SK-N-SH (cell line): ENCODE results near the gene PIGZ.

Source experiments
- CTCF ChIP-seq: fragments of 200-600 bp; sonication (generic); IDR thresholded peaks from 2 replicates; pipeline ENCODE4 v1.6.1; 2017; ENCODE audit warnings: antibody characterized with exemption, mild to moderate bottlenecking, moderate library complexity
- EP300 ChIP-seq, 2 experiments: IDR thresholded peaks; 2 replicates each; pipeline versions ENCODE4 v1.4.0 to v1.6.1; 2012; ENCODE audit warnings: borderline replicate concordance in 1 of 2, low read depth in 1 of 2, low read length in 1 of 2
- EZH2phosphoT487 ChIP-seq: fragments of 200-600 bp; sonication (generic); IDR thresholded peaks from 2 replicates; pipeline ENCODE4 v1.6.1; 2017; ENCODE audit warnings: low read depth, mixed run types, mild to moderate bottlenecking, antibody characterized with exemption, moderate library complexity, borderline replicate concordance
- FOXJ3 ChIP-seq: sonication (generic); formaldehyde crosslinking; IDR thresholded peaks from 2 replicates; pipeline ENCODE4 v1.5.1; 2020; ENCODE audit warnings: mild to moderate bottlenecking, missing genetic modification reagents
- GABPA ChIP-seq: IDR thresholded peaks from 2 replicates; pipeline ENCODE4 v1.4.0; 2012; ENCODE audit warnings: low read depth, mild to moderate bottlenecking
- GATA2 ChIP-seq: sonication (generic); formaldehyde crosslinking; IDR thresholded peaks from 2 replicates; pipeline ENCODE4 v1.5.0; 2020; ENCODE audit warnings: mild to moderate bottlenecking, missing genetic modification reagents
- JUND ChIP-seq: IDR thresholded peaks from 2 replicates; pipeline ENCODE4 v1.4.0; 2012
- NRF1 ChIP-seq: IDR thresholded peaks from 2 replicates; pipeline ENCODE4 v1.6.1; 2012; ENCODE audit warnings: low read depth, mild to moderate bottlenecking, low read length
- PBX3 ChIP-seq: IDR thresholded peaks from 2 replicates; pipeline ENCODE4; 2012
- RAD21 ChIP-seq: IDR thresholded peaks from 2 replicates; pipeline ENCODE4 v1.6.1; 2012; ENCODE audit warnings: mild to moderate bottlenecking, low read length
- RCOR1 ChIP-seq: fragments of 150-350 bp; IDR thresholded peaks from 2 replicates; pipeline ENCODE4 v1.6.1; 2017; ENCODE audit warnings: antibody characterized with exemption, low read length
- REST ChIP-seq: IDR thresholded peaks from 2 replicates; pipeline ENCODE4 v1.6.1; 2012; ENCODE audit warnings: mild to moderate bottlenecking, low read depth, low read length, moderate library complexity
- SMC3 ChIP-seq: IDR thresholded peaks from 2 replicates; pipeline ENCODE4 v1.6.1; 2012; ENCODE audit warnings: low read depth, low read length, improper control_type of control experiment
- YY1 ChIP-seq: IDR thresholded peaks from 2 replicates; pipeline ENCODE4 v1.4.0; 2012; ENCODE audit warnings: low read depth, mild to moderate bottlenecking

GRCh38 chr3:196903740-196904139, 64.9 kb downstream of the PIGZ start:
- TF ChIP-seq GATA2, result no peak
- no peak for TF ChIP-seq CTCF
- TF ChIP-seq EP300 (IDR thresholded peaks at IDR 0.05; ENCODE audit: borderline replicate concordance in 1 of 2, low read depth in 1 of 2, low read length in 1 of 2), result no peak
- no peak for TF ChIP-seq GABPA
- no peak for TF ChIP-seq REST
- TF ChIP-seq SMC3, result no peak
- TF ChIP-seq PBX3, result no peak
- no peak for TF ChIP-seq JUND
- TF ChIP-seq NRF1, result no peak
- no peak for TF ChIP-seq YY1
- no peak for TF ChIP-seq FOXJ3 (CRISPR knock-in tag)
- TF ChIP-seq RCOR1, result no peak
- TF ChIP-seq RAD21, result no peak
- TF ChIP-seq EZH2phosphoT487, result no peak
